GM12878 (cell line): ENCODE results near the gene ABCC9.

Experiments
- BRCA1 ChIP-seq: IDR thresholded peaks from 2 replicates; pipeline ENCODE4 v1.6.1; 2011; ENCODE audit warnings: low read depth, low read length, improper control_type of control experiment
- EP300 ChIP-seq, 2 experiments: fragments of 150-350 bp in 1 of 2; IDR thresholded peaks; 2 replicates each; pipeline ENCODE4 v1.6.1; 2011 to 2012; ENCODE audit warnings: low read depth in 2 of 2, low read length in 2 of 2, borderline replicate concordance in 1 of 2, improper control_type of control experiment in 1 of 2, inconsistent platforms in 1 of 2; ENCODE audit not compliant: control insufficient read depth in 1 of 2
- HCFC1 ChIP-seq: fragments of 150-350 bp; IDR thresholded peaks from 2 replicates; pipeline ENCODE4 v1.6.1; 2014; ENCODE audit warnings: low read length
- RAD21 ChIP-seq: IDR thresholded peaks from 2 replicates; pipeline ENCODE4 v1.6.1; 2011; ENCODE audit warnings: mild to moderate bottlenecking, low read depth, low read length, moderate library complexity; ENCODE audit not compliant: insufficient read depth
- RAD51 ChIP-seq: fragments of 450-650 bp; IDR thresholded peaks from 2 replicates; pipeline ENCODE4 v1.6.1; 2016; ENCODE audit warnings: moderate library complexity, mild to moderate bottlenecking, inconsistent platforms
- SMARCA5 ChIP-seq: fragments of 450-650 bp; IDR thresholded peaks from 2 replicates; pipeline ENCODE4 v1.6.1; 2017; ENCODE audit warnings: mild to moderate bottlenecking
- YY1 ChIP-seq: IDR thresholded peaks from 2 replicates; pipeline ENCODE4 v1.6.1; 2011; ENCODE audit warnings: low read depth, mild to moderate bottlenecking, low read length
- ZNF207 ChIP-seq: fragments of 450-650 bp; IDR thresholded peaks from 2 replicates; pipeline ENCODE4 v1.6.1; 2014; ENCODE audit warnings: antibody characterized with exemption, mild to moderate bottlenecking, borderline replicate concordance
- ZNF274 ChIP-seq: IDR thresholded peaks from one replicate; pipeline ENCODE4 v1.8.0; 2011; ENCODE audit not compliant: insufficient read length, insufficient read depth
- TF ChIP-seq, protein P1 (sequence below): fragments of 450-650 bp; formaldehyde crosslinking; IDR thresholded peaks from 2 replicates; pipeline ENCODE4 v1.5.0; 2022; ENCODE audit warnings: mild to moderate bottlenecking, missing genetic modification characterization
- TF ChIP-seq, protein P2 (sequence below): fragments of 150-350 bp; IDR thresholded peaks from 2 replicates; pipeline ENCODE4 v1.6.1; 2016; ENCODE audit warnings: low read depth, low read length
- TF ChIP-seq, protein P3 (sequence below), 3 experiments: IDR thresholded peaks in 2 of 3; conservative IDR thresholded peaks in 1 of 3; 2 replicates each; pipeline ENCODE4 v1.5.1; 2011; ENCODE audit warnings: low read depth in 3 of 3, low read length in 3 of 3, mild to moderate bottlenecking in 3 of 3, control low read depth in 2 of 3, moderate library complexity in 2 of 3, inconsistent platforms in 1 of 3, mixed read lengths in 1 of 3; ENCODE audit not compliant: control insufficient read depth in 2 of 3, insufficient read depth in 1 of 3; ENCODE audit errors: extremely low read depth in 1 of 3

DNA sequence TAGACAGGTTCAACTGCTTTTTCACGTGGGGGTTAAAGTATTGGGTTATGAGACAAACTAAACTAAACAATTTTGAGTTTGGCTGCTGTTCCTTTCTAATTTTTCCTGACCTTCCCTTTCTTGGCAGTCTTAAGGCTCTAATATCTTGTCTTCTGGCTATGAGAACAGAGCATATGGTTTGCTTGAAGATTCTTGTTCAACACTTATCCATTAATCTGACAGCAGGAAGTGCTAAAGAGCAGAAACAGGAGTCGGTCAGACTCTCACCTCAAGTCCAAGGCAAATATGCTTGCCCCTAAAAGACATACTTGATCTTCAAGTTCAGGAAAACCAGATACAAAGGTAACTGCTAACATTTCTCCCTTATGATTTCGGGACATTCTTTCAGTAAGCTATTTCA lies 114.1 kb downstream of the ABCC9 start:
- TF ChIP-seq, protein P1, sequence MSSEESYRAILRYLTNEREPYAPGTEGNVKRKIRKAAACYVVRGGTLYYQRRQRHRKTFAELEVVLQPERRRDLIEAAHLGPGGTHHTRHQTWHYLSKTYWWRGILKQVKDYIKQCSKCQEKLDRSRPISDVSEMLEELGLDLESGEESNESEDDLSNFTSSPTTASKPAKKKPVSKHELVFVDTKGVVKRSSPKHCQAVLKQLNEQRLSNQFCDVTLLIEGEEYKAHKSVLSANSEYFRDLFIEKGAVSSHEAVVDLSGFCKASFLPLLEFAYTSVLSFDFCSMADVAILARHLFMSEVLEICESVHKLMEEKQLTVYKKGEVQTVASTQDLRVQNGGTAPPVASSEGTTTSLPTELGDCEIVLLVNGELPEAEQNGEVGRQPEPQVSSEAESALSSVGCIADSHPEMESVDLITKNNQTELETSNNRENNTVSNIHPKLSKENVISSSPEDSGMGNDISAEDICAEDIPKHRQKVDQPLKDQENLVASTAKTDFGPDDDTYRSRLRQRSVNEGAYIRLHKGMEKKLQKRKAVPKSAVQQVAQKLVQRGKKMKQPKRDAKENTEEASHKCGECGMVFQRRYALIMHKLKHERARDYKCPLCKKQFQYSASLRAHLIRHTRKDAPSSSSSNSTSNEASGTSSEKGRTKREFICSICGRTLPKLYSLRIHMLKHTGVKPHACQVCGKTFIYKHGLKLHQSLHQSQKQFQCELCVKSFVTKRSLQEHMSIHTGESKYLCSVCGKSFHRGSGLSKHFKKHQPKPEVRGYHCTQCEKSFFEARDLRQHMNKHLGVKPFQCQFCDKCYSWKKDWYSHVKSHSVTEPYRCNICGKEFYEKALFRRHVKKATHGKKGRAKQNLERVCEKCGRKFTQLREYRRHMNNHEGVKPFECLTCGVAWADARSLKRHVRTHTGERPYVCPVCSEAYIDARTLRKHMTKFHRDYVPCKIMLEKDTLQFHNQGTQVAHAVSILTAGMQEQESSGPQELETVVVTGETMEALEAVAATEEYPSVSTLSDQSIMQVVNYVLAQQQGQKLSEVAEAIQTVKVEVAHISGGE: no peak
- no peak for TF ChIP-seq SMARCA5
- TF ChIP-seq, protein P2, sequence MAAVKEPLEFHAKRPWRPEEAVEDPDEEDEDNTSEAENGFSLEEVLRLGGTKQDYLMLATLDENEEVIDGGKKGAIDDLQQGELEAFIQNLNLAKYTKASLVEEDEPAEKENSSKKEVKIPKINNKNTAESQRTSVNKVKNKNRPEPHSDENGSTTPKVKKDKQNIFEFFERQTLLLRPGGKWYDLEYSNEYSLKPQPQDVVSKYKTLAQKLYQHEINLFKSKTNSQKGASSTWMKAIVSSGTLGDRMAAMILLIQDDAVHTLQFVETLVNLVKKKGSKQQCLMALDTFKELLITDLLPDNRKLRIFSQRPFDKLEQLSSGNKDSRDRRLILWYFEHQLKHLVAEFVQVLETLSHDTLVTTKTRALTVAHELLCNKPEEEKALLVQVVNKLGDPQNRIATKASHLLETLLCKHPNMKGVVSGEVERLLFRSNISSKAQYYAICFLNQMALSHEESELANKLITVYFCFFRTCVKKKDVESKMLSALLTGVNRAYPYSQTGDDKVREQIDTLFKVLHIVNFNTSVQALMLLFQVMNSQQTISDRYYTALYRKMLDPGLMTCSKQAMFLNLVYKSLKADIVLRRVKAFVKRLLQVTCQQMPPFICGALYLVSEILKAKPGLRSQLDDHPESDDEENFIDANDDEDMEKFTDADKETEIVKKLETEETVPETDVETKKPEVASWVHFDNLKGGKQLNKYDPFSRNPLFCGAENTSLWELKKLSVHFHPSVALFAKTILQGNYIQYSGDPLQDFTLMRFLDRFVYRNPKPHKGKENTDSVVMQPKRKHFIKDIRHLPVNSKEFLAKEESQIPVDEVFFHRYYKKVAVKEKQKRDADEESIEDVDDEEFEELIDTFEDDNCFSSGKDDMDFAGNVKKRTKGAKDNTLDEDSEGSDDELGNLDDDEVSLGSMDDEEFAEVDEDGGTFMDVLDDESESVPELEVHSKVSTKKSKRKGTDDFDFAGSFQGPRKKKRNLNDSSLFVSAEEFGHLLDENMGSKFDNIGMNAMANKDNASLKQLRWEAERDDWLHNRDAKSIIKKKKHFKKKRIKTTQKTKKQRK: no peak
- no peak for TF ChIP-seq ZNF274
- no peak for TF ChIP-seq ZNF207
- TF ChIP-seq EP300 (IDR thresholded peaks at IDR 0.05; ENCODE audit: borderline replicate concordance in 1 of 2, control insufficient read depth in 1 of 2, low read depth in 2 of 2, low read length in 2 of 2): no peak
- TF ChIP-seq YY1: no peak
- no peak for TF ChIP-seq RAD51
- TF ChIP-seq, protein P3, sequence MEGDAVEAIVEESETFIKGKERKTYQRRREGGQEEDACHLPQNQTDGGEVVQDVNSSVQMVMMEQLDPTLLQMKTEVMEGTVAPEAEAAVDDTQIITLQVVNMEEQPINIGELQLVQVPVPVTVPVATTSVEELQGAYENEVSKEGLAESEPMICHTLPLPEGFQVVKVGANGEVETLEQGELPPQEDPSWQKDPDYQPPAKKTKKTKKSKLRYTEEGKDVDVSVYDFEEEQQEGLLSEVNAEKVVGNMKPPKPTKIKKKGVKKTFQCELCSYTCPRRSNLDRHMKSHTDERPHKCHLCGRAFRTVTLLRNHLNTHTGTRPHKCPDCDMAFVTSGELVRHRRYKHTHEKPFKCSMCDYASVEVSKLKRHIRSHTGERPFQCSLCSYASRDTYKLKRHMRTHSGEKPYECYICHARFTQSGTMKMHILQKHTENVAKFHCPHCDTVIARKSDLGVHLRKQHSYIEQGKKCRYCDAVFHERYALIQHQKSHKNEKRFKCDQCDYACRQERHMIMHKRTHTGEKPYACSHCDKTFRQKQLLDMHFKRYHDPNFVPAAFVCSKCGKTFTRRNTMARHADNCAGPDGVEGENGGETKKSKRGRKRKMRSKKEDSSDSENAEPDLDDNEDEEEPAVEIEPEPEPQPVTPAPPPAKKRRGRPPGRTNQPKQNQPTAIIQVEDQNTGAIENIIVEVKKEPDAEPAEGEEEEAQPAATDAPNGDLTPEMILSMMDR (IDR thresholded peaks at IDR 0.05 in 2 of 3, conservative IDR thresholded peaks at IDR 0.05 in 1 of 3; ENCODE audit: control insufficient read depth in 2 of 3, extremely low read depth in 1 of 3, insufficient read depth in 1 of 3, low read depth in 3 of 3, low read length in 3 of 3): no peak
- no peak for TF ChIP-seq HCFC1
- no peak for TF ChIP-seq RAD21
- no peak for TF ChIP-seq BRCA1
